Lower leg skin (tissue), 4 donors: ENCODE results near the gene INPP5F. TPM values are rescaled to one million over a fixed set of nuclear protein-coding genes. Genes with fewer than 3 reads are reported as not detected.

Experiments
- DNase-seq, 2 donors: peaks; one replicate each; pipeline ENCODE4 v3.0.0-alpha.2; 2019; ENCODE audit warnings: low spot score in 2 of 2
- H3K4me3 ChIP-seq: fragments of 200-600 bp; sonication (generic); 2 replicates; pipeline ENCODE4 v1.5.1; 2017; ENCODE audit warnings: mild to moderate bottlenecking, low read depth; ENCODE audit not compliant: poor library complexity, severe bottlenecking
- POLR2A ChIP-seq, 2 donors: fragments of 450-650 bp; IDR thresholded peaks; one replicate each; pipeline ENCODE4 v1.6.1; 2016 to 2017; ENCODE audit warnings: antibody characterized with exemption in 2 of 2, mild to moderate bottlenecking in 1 of 2, moderate library complexity in 1 of 2
- WGBS, 2 donors: methylation state at CpG; one replicate each; pipeline ENCODE4 v1.1.5; 2018; 5-methylcytosine and 5-hydroxymethylcytosine counted together
- intact Hi-C: fragments of 100-400 bp; cut with DNase I; formaldehyde crosslinking; loops from one replicate; pipeline ENCODE4 v1.15.0; 2023; ENCODE audit warnings: low total_unique reads
- total RNA-seq, 4 donors: library from RNA; depleted of rRNA; stranded (reverse); fragments of >200 nt; gene quantifications; one replicate each; pipeline ENCODE4 v1.1.0, GENCODE V29; 2016
- TF ChIP-seq, protein P1 (sequence below), 3 donors: fragments of 450-650 bp; IDR thresholded peaks; one replicate each; pipeline ENCODE4 v1.5.1; 2016; ENCODE audit warnings: antibody characterized with exemption in 3 of 3, mild to moderate bottlenecking in 3 of 3, moderate library complexity in 2 of 3

INPP5F gene
- total RNA-seq, 4 donors from 2014 or later: 13.8 to 17.1 (median 15.0) TPM

DNA sequence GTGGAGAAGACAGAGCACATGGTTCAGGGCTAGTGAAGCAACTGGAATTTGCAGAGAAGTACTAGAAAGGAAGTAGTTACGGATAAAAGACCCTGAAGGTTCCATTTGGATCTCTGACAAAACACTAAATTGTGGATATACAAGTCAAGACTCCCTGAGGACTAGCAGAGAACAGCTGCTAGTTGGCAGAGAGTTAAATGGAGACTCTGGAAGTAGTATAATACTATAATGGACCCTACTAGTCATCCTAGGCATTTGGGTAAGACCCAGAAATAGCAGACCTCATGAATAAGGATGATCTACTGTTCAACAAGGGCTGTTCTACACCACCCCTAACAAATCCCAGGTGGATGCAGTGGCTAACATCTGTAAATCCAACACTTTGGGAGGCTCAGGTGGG is 127.7 kb downstream of the INPP5F start:
- TF ChIP-seq, protein P1, sequence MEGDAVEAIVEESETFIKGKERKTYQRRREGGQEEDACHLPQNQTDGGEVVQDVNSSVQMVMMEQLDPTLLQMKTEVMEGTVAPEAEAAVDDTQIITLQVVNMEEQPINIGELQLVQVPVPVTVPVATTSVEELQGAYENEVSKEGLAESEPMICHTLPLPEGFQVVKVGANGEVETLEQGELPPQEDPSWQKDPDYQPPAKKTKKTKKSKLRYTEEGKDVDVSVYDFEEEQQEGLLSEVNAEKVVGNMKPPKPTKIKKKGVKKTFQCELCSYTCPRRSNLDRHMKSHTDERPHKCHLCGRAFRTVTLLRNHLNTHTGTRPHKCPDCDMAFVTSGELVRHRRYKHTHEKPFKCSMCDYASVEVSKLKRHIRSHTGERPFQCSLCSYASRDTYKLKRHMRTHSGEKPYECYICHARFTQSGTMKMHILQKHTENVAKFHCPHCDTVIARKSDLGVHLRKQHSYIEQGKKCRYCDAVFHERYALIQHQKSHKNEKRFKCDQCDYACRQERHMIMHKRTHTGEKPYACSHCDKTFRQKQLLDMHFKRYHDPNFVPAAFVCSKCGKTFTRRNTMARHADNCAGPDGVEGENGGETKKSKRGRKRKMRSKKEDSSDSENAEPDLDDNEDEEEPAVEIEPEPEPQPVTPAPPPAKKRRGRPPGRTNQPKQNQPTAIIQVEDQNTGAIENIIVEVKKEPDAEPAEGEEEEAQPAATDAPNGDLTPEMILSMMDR (IDR thresholded peaks at IDR 0.05): no peak
- TF ChIP-seq POLR2A (IDR thresholded peaks at IDR 0.05): no peak
- 82 to 96% methylated on average over 1 of the region's 1 CpG for WGBS, 2 donors
- intact Hi-C loops: no loop called here
- DNase-seq: no peak
- H3K4me3 ChIP-seq: no peak overlapping the region

DNA sequence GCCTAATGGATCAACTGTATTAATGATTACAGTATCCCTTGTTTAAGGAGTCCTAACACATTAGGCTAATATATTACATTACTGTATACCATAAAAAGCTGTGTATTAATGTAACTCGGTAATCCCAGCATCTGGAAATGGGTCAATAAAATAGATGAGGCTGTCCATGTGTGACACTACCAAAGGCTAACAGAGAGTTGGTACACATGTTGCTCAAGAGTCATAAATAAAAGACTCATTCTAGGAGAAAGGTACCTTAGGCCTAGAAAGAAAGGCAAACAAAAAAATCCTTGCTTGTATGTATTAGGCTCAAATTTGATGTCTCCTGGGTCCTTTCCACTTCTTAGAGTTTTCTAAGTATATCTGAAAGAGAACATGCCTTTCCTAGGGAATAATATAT is 132.2 kb downstream of the INPP5F start:
- intact Hi-C loops: no loop called here
- DNase-seq: no peak
- no peak overlapping the region for H3K4me3 ChIP-seq
- TF ChIP-seq POLR2A (IDR thresholded peaks at IDR 0.05): no peak
- TF ChIP-seq, protein P1 (IDR thresholded peaks at IDR 0.05): no peak
- 69 to 76% methylated on average over 1 of the region's 1 CpG for WGBS, 2 donors

DNA sequence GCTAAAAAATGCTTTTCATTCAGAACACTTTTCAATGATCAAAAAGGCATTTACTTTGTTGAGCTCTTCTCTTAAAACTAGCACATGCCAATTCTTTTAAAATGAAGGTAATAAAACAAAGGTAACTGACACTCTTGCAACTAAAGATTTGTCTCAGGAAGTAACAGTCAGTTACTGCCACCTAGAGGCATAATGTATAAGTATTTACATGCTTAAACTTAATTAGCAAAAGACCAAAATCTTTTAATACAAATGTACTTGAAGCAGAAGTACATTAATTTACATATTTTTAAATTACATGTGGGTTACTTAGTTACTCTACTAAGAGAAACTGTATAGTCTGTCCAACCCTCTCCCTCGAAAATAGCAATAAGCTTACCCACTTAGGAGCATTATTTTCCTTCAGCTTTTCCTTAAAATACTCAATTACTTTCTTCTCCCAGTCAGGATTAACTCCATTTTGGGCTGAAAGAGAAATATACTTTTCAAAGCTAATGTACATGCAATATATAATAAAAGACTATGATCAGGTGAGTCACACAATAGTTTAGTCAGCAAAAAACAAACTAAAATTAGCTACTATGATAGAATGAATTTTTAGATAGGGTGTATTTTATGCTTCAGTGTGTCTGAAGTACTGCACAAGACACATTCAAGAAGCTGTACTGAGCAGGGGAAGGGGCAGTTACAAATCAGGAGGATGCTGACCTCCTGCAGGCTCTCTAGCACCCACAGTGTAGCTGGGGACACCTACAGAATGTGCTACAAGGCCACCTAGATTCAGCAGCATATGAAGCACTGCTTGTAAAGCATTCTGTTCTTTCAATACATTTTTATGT is 133.8 kb downstream of the INPP5F start:
- intact Hi-C loops: loop anchor here (5.0 kb wide), 1 partner anchor 252 kb away; no protein-coding TSS in a partner anchor
- DNase-seq: no peak
- no peak for TF ChIP-seq POLR2A (IDR thresholded peaks at IDR 0.05)
- TF ChIP-seq, protein P1 (IDR thresholded peaks at IDR 0.05): no peak
- WGBS, 2 donors: 45 to 61% methylated on average over 1 of the region's 1 CpG
- no peak overlapping the region for H3K4me3 ChIP-seq

DNA sequence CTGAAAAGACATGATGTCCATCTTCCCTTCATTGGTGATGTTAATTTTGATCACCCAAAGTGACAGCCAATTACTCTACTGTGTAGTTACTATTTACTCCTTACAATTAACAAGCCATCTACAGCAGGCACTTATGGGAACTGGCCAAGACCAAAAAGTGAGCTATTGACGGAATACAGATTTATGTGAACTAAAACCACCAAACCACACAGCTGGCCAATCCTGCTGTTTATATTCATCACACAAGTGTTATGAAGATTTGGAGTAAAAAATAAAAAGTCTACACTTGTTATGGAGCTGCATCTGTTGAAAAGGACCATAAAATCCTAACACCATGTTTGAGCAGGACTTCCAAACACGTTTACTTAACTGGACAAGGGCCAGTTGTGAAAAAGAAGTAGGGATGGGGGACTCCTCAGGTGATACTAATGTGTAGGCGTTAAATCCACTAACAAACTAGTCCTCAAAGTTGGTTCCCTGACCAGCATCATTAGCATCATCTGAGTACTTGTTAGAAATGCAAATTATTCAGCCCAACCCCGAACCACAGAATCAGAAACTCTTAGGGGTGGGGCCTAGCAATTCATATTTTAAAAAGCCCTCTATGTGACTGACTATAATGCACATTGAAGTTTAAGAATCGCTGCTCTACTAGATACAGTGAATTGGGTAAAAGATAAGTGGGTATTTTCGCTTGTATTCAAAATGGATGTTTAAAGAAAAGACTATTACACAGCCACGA is 135.2 kb downstream of the INPP5F start:
- no peak for TF ChIP-seq POLR2A (IDR thresholded peaks at IDR 0.05)
- TF ChIP-seq, protein P1 (IDR thresholded peaks at IDR 0.05): no peak
- H3K4me3 ChIP-seq: no peak overlapping the region
- DNase-seq: no peak
- intact Hi-C loops: loop anchor here (5.0 kb wide), 1 partner anchor 254 kb away; no protein-coding TSS in a partner anchor
- 71 to 77% methylated on average over 7 of the region's 7 CpGs for WGBS, 2 donors

DNA sequence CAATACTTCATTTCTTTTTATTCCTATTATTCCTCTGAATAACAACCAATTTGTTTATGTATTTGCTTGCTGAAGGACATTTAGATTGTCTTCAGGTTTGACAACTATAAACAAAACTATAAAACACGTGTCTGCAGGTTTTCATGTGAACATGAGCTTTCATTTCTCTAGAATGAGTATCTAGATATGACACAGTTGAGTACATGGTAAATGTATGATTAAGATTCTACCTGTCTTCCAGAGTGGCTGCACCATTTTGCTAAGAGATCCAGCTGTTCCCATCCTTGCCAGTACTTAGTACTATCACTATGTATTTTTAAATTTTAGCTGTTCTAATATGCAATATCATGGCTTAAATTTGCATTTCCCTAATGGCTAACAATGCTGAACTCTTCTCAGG is 136.7 kb downstream of the INPP5F start:
- 71 to 80% methylated on average over 1 of the region's 1 CpG for WGBS, 2 donors

More for the DNA sequence above, 136.7 kb downstream of the INPP5F start:
- H3K4me3 ChIP-seq: no peak overlapping the region
- TF ChIP-seq POLR2A (IDR thresholded peaks at IDR 0.05): no peak
- TF ChIP-seq, protein P1 (IDR thresholded peaks at IDR 0.05): no peak
- intact Hi-C loops: loop anchor here (5.0 kb wide), 1 partner anchor 255 kb away; no protein-coding TSS in a partner anchor
- no peak for DNase-seq
